NK-92 treated with Interleukin-12 subunit alpha and Interleukin-12 subunit beta, amount 100 ng/mL, for 24 hours (cell line): ENCODE measurements around the gene KIAA0232.
"Not testable (repeated sequence)": the region's sequence is repeated elsewhere in the genome, so short reads cannot be mapped to it uniquely, and the experiment has no call there.

ENCODE experiments used
- DNase-seq: peaks from one replicate; lab custom pipeline; 2025; lab: John Stamatoyannopoulos, UW

Gene KIAA0232

GRCh38 chr4:6773616-6774540 is 8.6 kb upstream of the KIAA0232 start:
- DNase-seq: no peak

GRCh38 chr4:6775746-6776145 is 6.8 kb upstream of the KIAA0232 start:
- DNase-seq: no peak

GRCh38 chr4:6776920-6777635 is 5.4 kb upstream of the KIAA0232 start:
- no peak for DNase-seq

GRCh38 chr4:6777636-6778281 is 4.8 kb upstream of the KIAA0232 start:
- no peak for DNase-seq

DNA sequence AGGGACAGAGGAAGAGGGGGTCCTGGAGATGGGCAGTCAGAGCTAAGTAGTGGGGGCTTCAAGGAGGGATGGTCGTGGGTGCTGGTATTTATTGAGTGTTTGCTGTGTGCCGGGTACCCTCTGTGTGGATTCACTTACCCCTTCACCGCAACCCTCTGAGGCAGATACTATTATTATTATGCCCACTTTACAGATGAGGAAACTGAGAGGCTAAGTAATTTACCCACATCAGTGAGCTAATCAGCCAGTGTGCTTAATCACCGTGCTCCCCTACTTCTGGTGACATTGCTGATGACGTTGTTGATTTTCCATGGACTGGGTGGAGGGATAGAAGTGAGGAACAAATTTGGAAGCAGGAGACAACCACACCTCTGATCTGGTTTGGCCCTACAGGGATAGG is 4.1 kb upstream of the KIAA0232 start:
- DNase-seq: no peak

DNA sequence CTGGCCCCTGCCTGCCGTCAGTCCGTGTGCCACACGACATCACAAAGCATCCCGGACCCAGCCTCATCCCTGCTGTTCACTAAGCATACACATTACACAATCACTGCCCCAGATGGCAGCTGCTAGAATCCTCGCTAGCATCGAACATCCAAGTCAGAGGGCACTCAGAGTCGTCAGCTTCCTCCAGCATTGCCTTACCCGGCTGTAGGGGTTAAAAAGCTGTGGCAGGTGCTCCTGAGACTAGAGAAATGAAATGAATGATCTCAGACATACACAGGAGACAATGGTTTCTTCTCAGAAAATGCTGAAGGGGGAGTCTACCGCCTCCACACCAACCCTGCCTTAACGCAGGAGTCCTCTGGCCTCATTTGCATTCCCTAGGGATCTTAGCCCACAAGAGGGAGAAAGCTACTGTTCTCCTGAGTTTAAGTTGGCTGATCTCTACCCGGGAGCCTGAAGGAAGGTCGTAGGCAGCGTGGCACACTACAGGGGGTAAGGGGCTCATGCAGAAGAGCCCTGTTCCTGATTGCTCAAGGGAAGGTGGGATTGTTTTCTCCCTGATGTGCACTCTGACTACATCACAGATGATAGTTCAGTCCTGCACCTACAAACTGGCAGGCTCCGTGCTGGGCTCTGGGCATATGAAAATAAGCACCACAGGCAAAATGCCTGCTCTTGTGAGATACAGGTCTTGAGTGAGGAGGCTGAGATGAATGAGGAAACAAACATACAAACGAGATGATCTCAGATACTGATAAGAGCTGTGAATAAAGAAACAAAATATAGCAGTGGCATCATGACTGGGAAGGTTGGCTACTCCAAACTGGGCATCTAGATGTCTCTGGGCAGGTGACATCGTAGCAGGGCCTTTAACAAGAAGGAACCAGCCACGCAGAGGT is 2.6 kb upstream of the KIAA0232 start:
- no peak for DNase-seq

GRCh38 chr4:6781113-6781512 is 1.4 kb upstream of the KIAA0232 start:
- no peak for DNase-seq

DNA sequence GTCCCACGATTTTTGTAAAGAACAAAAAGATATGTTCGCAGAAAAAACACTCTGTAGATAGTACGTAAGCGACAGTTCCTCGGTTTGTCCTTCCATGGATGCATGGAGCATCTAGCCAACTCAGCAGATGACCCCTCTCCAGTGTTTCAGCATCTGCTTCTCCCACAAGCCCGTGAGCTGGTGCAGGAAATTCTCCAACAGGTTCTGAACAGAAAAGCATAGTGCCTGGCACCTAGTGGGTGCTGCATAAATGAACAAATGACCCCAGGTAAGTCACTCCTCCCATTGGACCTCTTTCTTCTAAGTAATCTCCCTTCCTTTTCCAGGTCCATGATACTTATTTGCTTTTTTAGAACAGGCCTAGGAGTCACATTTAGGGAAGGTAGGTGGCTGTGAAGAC is 966 bp upstream of the KIAA0232 start:
- DNase-seq: no peak

DNA sequence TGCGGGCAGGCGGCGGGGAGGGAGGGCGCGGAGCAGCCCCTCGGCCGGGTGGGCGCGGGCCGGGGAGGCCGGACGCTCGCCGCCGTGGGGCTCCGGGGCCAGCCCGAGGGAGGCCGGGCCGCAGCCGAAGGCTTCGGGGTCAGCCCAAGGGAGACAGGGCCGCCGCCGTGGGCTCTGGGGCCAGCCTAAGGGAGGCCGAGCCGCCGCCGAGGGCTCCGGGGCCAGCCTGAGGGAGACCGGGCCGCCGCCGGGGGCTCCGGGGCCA is 251 bp downstream of the KIAA0232 start:
- no peak for DNase-seq

DNA sequence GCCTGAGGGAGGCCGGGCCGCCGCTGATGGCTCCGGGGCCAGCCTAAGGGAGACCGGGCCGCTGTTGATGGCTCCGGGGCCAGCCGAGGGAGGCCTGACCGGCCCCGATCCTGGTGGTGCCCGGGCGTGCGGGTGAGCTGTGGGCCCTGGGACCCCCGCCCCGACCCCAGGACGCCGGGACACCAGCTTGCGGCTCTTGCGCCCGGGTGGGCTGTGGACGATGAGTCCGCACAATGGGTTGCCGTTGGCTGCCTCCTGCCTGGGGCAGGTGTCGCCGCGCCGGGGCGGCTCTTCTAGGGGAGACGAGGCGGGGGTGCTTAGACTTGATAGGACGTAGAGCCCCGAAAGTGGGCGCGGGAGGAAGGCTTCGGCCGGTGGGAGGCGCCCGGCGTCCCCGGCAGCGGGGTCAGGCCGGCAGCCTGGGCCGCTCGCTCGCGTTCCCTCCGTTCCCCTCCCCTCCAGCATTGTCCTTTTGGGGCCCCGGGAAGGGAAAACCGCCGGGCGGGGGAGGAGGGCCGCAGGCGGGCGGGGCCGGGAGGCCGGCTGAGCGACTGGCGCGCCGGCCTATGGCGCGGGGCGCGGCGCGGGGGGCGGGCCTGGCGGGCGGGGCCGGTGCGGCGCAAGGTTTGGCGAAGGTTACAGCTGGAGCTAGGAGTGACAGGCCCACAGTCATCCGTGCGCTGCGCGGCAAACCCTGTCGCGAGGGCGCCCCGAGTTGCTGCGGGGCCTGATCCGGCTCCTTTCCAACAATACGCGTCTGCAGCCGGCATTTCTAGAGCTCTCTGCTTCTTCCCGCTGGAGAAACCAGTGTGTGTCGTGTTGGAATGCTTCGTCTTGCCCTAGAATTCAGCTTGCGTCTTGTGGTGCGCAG is 819 bp downstream of the KIAA0232 start:
- peak; percentile 82 for DNase-seq

DNA sequence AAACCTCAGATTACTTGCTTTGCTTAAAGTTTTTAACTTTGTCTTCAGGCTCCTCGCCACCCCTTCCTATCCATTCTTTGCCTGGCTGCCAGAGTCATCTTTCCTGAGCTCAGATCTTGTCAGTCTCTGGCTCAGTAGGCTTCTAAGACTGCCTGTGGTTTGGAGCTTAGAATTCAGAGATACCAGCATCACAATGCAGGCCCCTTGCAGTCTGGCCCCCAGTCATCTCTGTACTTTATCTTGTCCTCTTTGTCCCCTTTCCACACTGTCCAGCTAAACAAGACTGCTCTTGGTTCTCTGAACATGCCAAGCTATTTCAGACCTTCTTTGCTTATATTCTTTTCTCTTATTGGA is 3.0 kb downstream of the KIAA0232 start:
- no peak for DNase-seq

- DNase-seq: no peak
Measured at GRCh38 chr4:6788123-6788522, 5.6 kb downstream of the KIAA0232 start.

GRCh38 chr4:6791245-6791644 is 8.7 kb downstream of the KIAA0232 start:
- not testable (repeated sequence) for DNase-seq

DNA sequence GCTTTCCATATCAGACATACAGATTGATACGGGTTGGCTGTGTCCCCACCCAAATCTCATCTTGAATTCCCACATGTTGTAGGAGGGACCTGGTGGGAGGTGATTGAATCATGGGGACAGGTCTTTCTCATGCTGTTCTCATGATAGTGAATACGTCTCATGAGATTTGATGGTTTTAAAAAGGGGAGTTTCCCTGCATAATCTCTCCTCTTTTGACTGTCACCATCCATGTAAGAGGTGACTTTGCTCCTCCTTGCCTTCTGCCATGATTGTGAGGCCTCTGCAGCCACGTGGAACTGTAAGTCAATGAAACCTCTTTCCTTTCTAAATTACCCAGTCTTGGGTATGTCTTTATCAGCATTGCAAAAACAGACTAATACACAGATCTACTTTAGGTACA is 9.3 kb downstream of the KIAA0232 start:
- DNase-seq: not testable (repeated sequence)

- DNase-seq: no peak
Measured at GRCh38 chr4:6794189-6794588, 11.7 kb downstream of the KIAA0232 start.

DNA sequence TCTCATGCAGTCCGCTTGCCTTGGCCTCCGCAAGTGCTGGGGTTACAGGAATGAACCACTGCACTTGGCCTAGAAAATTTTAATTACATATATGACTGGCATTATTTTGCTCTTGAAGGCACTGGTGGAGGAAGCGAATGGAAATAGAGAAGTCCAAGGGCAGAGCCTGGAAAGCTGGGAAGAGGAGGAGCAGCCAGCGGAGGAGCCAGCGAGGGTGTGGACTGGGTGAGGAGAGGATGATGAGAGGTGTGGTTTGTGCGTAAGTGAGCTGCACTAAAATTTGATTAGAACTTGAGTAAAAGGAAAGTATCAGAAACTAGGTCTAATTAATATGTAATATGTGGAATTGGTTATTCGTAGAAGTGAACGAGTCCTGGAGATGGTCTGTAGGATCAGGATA is 13.3 kb downstream of the KIAA0232 start:
- no peak for DNase-seq

- DNase-seq: not testable (repeated sequence)
Measured at GRCh38 chr4:6797368-6797767, 14.8 kb downstream of the KIAA0232 start.

- DNase-seq: no peak
Measured at GRCh38 chr4:6799091-6799490, 16.6 kb downstream of the KIAA0232 start.

DNA sequence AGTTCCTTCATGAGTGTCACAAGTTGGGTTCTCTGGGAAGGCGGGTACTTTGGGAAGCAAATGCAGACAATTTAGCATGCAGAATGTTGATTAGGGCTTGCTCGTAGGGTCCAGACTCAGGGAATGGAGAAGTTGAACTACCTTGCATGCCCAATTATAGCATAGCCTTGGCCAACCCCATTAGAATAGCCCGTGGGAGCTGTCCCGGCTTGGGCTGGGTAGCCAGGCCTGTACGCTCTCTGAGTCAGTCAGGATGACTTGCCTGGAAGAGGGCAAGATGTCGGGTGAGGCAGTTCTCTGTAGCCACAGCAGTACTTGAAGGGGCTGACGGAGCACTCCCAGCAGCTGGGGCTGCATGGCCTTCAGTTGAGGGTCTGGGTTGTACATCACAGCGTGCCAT is 19.5 kb downstream of the KIAA0232 start:
- no peak for DNase-seq

DNA sequence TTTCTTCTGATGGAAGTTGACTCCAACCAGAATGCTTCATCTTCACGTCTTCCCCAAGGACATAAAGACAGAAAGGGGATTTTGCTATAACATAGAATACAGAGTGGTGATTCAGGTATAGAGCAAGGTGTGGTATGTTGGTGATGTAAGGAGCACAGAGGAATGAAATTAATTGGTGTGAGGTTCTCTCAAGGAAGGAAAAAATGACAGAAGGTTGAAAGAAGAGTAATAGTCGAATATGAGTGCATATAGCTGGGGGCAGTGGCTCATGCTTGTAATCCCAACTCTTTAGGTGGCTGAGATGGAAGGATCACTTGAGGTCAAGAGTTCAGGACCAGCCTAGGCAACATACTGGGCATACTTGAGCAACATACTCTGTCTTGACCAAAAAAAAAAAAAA is 20.1 kb downstream of the KIAA0232 start:
- no peak for DNase-seq

DNA sequence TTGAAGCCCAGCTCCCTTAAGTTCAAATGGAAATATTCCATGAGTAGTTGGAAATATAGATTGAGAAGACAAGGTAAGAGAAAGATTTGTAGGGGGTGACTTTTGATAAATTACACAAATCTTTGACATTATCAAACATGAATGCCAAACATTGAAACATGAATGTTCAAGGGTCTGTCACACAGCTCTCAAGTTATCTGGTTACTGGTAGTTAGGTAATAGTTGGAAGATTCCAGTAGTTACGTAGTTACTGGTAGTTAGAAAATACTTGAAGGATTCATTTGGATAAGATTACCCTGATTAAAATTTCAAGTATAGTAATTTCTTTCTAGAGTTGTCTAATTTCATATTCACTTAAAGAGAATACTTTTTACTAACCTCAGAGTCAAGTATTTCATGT is 20.7 kb downstream of the KIAA0232 start:
- DNase-seq: no peak
